ENCODE measurements around the gene KRTAP10-6. TPM values are rescaled to one million over a fixed set of nuclear protein-coding genes. Genes with fewer than 3 reads are reported as not detected.
"Not testable (repeated sequence)": the region's sequence is repeated elsewhere in the genome, so short reads cannot be mapped to it uniquely, and the experiment has no call there.

Gene KRTAP10-6
- total and polyA plus RNA-seq, 2 experiments from 2014 or later: not detected

DNA sequence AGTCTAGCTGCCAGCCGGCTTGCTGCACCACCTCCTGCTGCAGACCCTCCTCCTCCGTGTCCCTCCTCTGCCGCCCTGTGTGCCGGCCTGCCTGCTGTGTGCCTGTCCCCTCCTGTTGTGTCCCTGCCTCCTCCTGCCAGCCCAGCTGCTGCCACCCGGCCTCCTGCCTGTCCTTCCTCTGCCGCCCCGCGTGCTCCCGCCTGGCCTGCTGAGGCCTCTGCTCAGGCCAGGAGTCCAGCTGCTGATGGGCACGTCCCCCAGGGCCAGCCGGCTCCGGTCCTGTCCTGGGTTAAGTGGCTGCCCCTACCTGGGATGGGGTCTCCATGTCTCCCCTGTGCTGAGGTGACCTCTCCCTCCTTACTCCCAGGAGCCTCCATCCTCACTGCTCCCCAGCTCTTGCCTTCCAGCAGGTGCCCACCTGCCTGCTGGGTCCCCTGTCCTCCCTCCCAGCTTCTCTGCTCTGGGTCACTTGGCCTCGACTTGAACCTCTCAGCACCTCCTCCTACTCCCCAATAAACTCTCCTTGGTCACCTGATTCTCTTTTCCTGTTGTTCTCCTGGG is 20.4 kb upstream of the KRTAP10-6 start:
- Histone ChIP-seq H3K4me1 (ENCODE audit: insufficient read depth) (no peaks in the 10 kb centered on the region), H3K27me3 (no peaks in the 10 kb centered on the region), H3K9me3 (ENCODE audit: low read depth) (no peaks in the 10 kb centered on the region), H3K4me3 (no peak overlapping the region), H2AFZ (no peak overlapping the region), H3K27ac (no peak overlapping the region), H3K9me2 (replicated peaks; ENCODE audit: insufficient read depth) (no peaks in the 10 kb centered on the region), H4K20me1 (ENCODE audit: insufficient read depth, poor library complexity, severe bottlenecking) (no peaks in the 10 kb centered on the region), H3K36me3 (replicated peaks; ENCODE audit: insufficient read depth, low read depth) (no peaks in the 10 kb centered on the region), H3K4me2 (no peak overlapping the region), H3K79me2 (no peaks in the 10 kb centered on the region)
- 94% methylated on average over 12 of the region's 13 CpGs for WGBS (ENCODE audit: low lambda C conversion rate, missing lambda C conversion rate)
- DNase-seq (ENCODE audit: low spot score): no peak
- no peak for TF ChIP-seq EZH2 (IDR thresholded peaks at IDR 0.05; ENCODE audit: borderline replicate concordance)
- TF ChIP-seq, protein P1, sequence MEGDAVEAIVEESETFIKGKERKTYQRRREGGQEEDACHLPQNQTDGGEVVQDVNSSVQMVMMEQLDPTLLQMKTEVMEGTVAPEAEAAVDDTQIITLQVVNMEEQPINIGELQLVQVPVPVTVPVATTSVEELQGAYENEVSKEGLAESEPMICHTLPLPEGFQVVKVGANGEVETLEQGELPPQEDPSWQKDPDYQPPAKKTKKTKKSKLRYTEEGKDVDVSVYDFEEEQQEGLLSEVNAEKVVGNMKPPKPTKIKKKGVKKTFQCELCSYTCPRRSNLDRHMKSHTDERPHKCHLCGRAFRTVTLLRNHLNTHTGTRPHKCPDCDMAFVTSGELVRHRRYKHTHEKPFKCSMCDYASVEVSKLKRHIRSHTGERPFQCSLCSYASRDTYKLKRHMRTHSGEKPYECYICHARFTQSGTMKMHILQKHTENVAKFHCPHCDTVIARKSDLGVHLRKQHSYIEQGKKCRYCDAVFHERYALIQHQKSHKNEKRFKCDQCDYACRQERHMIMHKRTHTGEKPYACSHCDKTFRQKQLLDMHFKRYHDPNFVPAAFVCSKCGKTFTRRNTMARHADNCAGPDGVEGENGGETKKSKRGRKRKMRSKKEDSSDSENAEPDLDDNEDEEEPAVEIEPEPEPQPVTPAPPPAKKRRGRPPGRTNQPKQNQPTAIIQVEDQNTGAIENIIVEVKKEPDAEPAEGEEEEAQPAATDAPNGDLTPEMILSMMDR (IDR thresholded peaks at IDR 0.05; ENCODE audit: poor library complexity): no peak
- TF ChIP-seq EZH2phosphoT487 (IDR thresholded peaks at IDR 0.05; ENCODE audit: low read depth, severe bottlenecking, unreplicated experiment): no peak

DNA sequence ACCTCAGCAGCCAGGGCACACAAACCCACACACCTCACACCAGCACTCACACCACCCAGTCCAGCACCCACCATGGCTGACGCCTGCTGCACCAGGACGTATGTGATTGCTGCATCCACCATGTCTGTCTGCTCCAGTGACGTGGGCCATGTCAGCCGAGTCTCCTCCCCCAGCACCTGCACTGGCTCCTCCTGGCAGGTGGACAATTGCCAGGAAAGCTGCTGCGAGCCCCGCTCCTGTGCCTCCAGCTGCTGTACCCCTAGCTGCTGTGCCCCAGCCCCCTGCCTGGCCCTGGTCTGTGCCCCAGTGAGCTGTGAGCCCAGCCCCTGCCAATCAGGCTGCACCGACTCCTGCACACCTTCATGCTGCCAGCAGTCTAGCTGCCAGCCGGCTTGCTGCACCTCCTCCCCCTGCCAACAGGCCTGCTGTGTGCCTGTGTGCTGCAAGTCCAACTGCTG is 19.8 kb upstream of the KRTAP10-6 start, which contains the start of gene KRTAP10-8:
Gene KRTAP10-8, plus strand, starts transcription at position 51 of the 458 bp plus-strand sequence. Its CDS starts 22 bp downstream, at position 73.
- TF ChIP-seq, protein P1 (IDR thresholded peaks at IDR 0.05; ENCODE audit: poor library complexity): no peak
- TF ChIP-seq EZH2phosphoT487 (IDR thresholded peaks at IDR 0.05; ENCODE audit: low read depth, severe bottlenecking, unreplicated experiment) (no peak), EZH2 (IDR thresholded peaks at IDR 0.05; ENCODE audit: borderline replicate concordance) (no peak)
- H4K20me1 ChIP-seq (ENCODE audit: insufficient read depth, poor library complexity, severe bottlenecking): no peaks in the 10 kb centered on the region
- H2AFZ ChIP-seq: no peak within 1 kb of the TSS
- H3K9me2 ChIP-seq (replicated peaks; ENCODE audit: insufficient read depth): no peaks in the 10 kb centered on the region
- 95% methylated on average over 8 of the region's 8 CpGs for WGBS (ENCODE audit: low lambda C conversion rate, missing lambda C conversion rate)
- DNase-seq (ENCODE audit: low spot score): no peak
- H3K36me3 ChIP-seq (replicated peaks; ENCODE audit: insufficient read depth, low read depth): no peaks in the 10 kb centered on the region
- no peaks in the 10 kb centered on the region for H3K4me1 ChIP-seq (ENCODE audit: insufficient read depth)
- no peaks in the 10 kb centered on the region for H3K9me3 ChIP-seq (ENCODE audit: low read depth)
- no peaks in the 10 kb centered on the region for H3K27me3 ChIP-seq
- H3K4me2 ChIP-seq: no peak within 1 kb of the TSS
- H3K79me2 ChIP-seq: no peaks in the 10 kb centered on the region
- H3K27ac ChIP-seq: no peak within 1 kb of the TSS
- no peak within 1 kb of the TSS for H3K4me3 ChIP-seq

DNA sequence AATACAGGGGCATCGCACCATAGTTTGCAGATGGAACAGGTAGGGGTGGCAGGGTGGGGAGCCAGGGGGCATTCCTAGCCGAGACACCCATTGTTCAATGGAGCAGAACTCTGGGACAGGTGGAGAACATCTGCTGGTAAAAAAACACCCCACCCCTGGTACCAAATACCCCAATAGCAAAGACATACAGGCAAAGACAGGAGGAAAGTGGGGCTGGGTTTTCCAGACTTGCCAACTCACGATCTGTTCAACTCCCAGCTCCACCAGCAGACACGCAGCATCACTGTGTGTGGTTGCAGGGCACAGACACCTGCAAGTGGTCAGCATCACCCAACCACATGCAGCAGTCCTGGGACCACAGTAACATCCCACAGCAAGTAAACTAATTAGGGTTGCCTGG is 19.2 kb upstream of the KRTAP10-6 start:
- Histone ChIP-seq H3K9me2 (replicated peaks; ENCODE audit: insufficient read depth) (no peaks in the 10 kb centered on the region), H4K20me1 (ENCODE audit: insufficient read depth, poor library complexity, severe bottlenecking) (no peaks in the 10 kb centered on the region), H3K4me3 (no peak overlapping the region), H3K9me3 (ENCODE audit: low read depth) (no peaks in the 10 kb centered on the region), H3K4me2 (no peak overlapping the region), H3K4me1 (ENCODE audit: insufficient read depth) (no peaks in the 10 kb centered on the region), H3K27me3 (no peaks in the 10 kb centered on the region), H2AFZ (no peak overlapping the region), H3K36me3 (replicated peaks; ENCODE audit: insufficient read depth, low read depth) (no peaks in the 10 kb centered on the region), H3K27ac (no peak overlapping the region), H3K79me2 (no peaks in the 10 kb centered on the region)
- 93% methylated on average over 4 of the region's 4 CpGs for WGBS (ENCODE audit: low lambda C conversion rate, missing lambda C conversion rate)
- DNase-seq (ENCODE audit: low spot score): no peak
- TF ChIP-seq EZH2 (IDR thresholded peaks at IDR 0.05; ENCODE audit: borderline replicate concordance) (no peak), EZH2phosphoT487 (IDR thresholded peaks at IDR 0.05; ENCODE audit: low read depth, severe bottlenecking, unreplicated experiment) (no peak)
- TF ChIP-seq, protein P1 (IDR thresholded peaks at IDR 0.05; ENCODE audit: poor library complexity): no peak

DNA sequence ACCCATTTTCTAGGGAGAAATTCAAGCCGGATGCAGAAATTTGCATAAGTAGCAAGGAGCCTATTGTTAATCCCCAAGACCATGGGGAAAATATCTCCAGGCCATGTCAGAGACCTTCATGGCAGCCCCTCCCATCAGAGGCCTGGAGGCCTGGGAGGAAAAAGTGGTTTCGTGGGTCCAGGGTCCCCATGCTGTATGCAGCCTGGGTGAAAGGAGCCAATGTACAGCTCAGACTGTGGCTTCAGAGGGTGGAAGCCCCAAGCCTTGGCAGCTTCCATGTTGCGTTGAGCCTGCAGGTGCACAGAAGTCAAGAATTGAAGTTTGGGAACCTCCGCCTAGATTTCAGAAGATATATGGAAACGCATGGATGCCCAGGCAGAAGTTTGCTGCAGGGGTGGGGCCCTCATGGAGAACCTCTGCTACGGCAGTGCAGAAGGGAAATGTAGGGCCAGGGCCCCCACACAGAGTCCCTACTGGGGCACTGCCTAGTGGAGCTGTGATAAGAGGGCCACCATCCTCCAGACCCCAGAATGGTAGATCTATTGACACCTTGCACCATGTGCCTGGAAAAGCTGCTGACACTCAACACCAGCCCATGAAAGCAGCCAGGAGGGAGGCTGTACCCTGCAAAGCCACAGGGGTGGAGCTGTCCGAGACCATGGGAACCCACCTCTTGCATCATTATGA is 18.0 kb upstream of the KRTAP10-6 start:
- not testable (repeated sequence) for H3K9me2 ChIP-seq (replicated peaks; ENCODE audit: insufficient read depth); H4K20me1 ChIP-seq (ENCODE audit: insufficient read depth, poor library complexity, severe bottlenecking); H3K36me3 ChIP-seq (replicated peaks; ENCODE audit: insufficient read depth, low read depth); H3K4me3 ChIP-seq; H3K9me3 ChIP-seq (ENCODE audit: low read depth); H3K79me2 ChIP-seq; H3K27me3 ChIP-seq; H3K27ac ChIP-seq; H3K4me1 ChIP-seq (ENCODE audit: insufficient read depth); H3K4me2 ChIP-seq; DNase-seq (ENCODE audit: low spot score); H2AFZ ChIP-seq
- WGBS (ENCODE audit: low lambda C conversion rate, missing lambda C conversion rate): 92% methylated on average over 7 of the region's 7 CpGs
